Middle frontal gyrus (tissue), 1 donor: ENCODE results near the gene DUSP1.

ENCODE experiments used
- DNase-seq: peaks from one replicate; pipeline ENCODE4 v3.0.0-alpha.2; 2015; ENCODE audit warnings: low spot score; ENCODE audit errors: extremely low spot score

Gene DUSP1

DNA sequence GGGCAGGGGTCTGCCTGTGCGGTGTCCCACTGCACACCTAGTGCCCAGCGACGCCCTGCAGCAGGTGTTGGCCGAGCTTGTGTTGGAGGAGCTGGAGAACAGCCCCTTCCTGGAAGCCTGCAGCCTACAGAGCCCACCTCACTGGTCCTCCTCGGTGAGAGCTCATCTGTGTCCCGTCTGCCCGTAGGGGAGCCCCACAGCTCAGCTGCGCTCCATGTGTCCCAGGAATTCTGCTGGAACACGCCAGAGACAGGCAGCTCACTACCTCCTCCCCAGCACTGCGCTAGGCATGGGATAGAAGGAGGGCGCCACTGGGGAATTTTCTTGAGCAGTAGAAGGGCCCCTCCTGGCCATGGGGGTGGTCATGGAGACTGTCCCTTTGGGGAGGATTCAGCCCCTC is 44.0 kb downstream of the DUSP1 start:
- no peak for DNase-seq

DNA sequence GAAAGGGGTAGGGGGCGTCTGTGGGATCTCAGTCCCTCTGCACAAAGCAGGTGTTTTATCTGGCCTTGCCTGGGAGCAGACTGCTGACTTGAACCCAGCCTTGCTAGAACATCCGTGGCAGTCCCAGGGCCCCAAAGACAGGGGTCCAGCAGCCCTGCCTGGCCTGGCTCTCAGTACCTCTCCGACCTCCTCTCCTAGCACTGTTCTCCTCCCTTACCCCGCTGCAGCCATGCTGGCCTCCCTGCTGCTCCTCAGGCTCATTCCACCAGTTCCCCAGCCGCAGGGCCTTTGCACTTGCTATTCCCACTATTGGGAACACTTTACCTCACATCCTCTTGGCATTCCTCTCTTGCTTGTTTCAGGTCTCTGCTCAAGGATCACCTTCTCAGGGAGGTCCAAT is 45.2 kb downstream of the DUSP1 start:
- DNase-seq = no peak

DNA sequence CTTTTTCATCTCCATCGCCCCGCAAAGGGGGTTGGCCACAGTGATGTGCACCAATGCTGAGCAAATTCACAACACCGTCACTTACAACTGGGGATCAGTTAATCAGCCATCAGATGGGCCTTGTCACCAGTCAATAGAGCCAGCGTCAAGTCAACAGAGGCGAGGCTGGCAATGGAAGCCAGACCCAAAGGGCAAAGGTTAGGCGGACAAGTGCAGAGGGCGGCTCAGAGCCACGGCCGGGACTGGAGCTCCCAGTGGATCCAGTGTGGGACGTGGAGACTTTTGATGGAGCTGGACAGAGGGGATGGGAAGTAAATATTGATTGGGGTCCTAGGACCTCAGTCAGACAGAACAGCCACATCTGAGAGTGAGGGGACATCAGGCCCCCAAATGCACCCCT is 45.7 kb downstream of the DUSP1 start:
- no peak for DNase-seq

DNA sequence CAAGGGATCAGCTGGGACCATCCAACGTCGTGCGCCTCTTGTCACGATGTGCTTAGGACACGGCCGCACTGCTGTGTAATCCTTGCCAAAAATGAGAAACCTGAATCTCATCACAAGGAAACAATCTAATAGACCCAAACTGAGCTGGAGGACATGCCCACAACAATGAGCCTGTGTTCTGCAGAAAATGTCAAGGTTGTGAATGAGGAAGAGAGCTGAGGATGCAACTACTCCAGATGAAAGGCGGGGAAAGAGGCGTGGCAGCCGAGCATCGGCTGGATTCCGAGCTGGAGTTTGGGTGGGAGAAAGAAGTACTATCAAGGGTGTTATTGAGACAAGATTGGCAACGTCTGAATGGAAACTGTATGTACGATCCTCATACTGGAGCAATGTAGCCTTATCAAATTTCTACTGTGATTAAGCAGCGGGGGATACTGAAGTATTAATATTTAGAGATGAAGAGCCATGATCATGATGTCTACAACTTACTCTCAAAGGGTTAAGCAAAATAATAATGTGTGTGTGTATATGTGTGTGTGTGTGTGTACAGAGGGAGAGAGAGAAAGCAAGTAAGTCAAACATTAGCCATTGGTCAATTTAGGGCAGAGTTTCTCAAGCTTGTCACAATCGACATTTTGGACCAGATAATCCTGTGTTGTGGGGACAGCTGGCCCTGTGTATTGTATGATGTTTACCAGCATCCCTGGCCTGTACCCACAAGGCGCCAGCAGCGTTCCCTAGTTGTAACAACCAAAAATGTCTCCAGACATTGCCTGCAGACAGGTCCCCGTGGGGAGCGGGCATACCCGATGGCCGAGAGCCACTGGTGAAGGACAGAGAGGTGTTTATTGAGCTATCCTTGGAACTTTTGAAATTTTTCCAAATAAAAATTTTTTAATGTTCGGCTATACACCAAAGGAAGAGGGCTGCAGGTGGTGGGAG is 46.5 kb downstream of the DUSP1 start:
- no peak for DNase-seq

DNA sequence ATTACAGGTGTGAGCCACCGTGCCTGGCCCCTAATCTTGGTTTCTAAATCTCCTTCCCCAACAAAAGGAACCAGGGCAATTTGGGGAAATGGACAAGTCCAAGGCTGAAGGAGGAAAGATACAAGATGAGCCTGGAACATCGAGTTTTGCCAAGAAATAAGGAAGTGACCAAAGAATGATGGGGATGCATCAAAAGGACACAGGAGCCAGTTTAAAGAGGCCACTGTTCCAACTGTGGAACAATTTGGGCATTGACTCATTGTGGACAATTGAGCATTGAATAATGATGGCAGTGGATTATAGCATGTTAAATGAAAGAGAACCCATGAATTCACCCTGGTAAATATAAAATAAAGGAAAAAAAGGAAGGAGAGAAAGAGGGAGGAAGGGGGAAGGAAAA is 47.5 kb downstream of the DUSP1 start:
- peak; percentile 31 for DNase-seq

DNA sequence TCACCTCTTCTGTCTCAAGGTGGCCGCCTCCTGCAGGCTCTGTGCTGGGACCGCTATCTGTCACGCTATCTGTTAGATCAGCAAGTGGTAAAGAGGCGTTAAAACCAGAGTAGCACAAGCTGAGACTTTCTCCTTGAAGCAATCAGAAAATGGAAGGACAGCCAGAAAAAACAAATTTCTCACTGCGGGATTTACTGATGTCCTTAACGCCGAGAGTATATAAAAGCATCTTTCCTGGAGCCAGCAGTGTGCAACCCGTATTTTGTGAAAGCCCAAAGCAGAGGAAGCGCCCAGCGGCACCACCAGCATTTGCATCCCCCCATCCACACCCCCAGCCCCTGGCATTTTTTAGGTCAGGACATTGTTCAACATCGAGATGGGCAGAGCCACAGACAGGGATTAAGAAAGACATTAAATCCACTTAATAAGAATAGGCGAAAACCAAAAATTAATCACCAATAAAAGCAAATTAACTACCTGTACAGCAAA is 48.6 kb downstream of the DUSP1 start:
- DNase-seq = no peak

DNA sequence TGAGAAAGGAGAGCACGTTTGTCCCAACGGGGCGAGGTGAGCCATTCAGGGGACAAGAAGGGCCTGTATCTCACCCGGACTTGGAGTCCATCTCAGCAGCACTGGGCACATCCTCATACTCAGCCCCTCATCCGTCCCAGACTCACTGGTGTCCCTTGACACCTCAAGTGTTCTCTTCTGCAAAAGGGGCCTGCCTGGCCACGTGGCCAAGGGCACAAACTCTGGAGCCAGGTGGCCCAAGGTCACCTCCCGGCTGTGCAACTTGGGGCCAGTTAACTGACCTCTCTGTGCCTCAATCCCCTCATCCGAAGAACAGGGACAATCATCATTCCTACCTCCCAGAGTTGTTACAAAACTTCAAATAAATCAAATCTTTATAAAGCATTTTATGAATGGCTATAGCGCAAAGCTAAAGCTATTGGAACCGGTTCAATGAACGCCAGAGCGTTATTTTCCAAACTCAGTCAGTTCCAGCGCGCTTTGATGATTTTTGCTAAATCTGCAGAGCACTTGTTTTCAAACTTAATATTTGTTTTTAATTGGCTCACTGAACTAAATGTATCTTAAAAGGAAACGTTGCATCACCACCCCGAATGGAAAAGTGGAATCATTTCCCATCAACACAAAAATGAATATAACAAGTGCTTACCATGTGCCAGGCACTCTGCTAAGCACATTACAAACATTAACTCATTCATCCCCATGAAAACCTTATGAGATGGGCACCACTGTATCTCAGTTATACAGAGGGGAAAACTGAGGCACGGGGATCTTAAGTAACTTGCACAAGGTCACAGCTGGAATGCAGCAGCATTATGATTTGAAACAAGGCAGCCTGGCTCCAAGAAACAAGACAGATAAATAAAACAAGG is 49.3 kb downstream of the DUSP1 start:
- no peak for DNase-seq

DNA sequence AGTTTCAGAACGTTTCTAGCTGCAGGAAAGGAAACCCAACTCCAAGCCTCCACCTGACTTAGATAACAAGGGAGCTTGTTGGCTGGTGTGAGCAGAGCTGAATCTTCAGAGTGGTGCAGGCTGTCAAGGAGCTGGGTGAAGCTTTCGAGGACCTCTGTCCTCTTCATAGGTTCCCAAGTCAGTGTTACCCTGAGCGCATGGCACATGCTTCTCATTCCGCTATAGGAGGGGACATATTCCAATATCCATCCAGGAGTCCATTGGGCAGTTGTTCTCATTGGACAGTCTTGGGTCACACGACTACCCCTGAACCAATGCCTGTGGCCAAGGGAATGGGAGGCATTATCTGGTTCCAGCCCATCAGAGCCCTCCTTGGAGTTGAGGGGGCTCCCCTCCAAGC is 50.3 kb downstream of the DUSP1 start:
- DNase-seq = no peak

DNA sequence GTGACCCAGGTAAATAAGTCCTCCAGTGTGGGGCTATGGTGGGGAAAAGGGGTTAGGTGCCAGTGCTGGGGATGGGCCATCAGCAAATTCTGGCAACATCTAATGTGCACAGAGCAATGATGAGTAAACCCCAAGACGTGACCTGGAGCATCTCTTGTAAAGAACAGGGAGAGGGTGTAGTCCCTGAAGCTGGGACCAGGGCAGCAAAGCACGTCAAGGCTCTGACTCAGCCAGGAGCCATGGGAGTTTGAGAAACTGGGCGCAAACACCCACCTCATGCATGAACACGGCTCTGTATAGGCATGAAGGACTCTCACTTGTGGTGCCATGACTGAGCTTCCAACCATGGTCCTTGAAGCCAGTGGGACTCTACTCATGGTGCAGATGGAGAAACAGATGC is 51.8 kb downstream of the DUSP1 start:
- DNase-seq = no peak

DNA sequence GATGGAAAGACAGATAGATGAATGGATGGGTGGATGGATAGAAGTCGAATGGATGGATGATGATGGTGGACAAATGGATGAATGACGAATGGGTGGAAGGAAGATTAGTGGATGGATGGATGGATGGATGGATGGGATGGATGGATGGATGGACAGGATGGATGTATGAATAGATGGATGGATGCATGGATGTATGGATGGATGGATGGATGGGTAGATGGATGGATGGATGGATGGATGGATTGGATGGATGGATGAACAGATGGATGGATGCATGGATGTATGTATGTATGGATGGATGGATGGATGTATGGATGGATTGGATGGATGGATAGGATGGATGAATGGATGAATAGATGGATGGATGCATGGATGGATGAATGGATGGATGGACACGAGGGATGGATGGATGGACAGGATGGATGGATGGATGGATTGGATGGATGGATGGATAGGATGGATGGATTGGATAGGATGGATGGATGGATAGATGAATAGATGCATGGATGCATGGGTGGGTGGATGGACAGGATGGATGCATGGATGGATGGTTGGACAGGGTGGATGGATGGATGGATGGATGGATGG is 52.4 kb downstream of the DUSP1 start:
- DNase-seq = no peak
